LNCaP clone FGC (cell line): ENCODE data around the gene MUC22.
"Not testable (repeated sequence)": the region's sequence is repeated elsewhere in the genome, so short reads cannot be mapped to it uniquely, and the experiment has no call there.

Experiments used
- DNase-seq: peaks from one replicate; pipeline ENCODE4 v3.0.0-alpha.2; 2011; ENCODE audit warnings: low read depth
- H3K4me3 ChIP-seq: 2 replicates; pipeline ENCODE4 v1.5.1; 2011; ENCODE audit warnings: mild to moderate bottlenecking, low read depth, low read length, control low read depth
- TF ChIP-seq, protein P1 (sequence below): IDR thresholded peaks from 2 replicates; pipeline ENCODE4 v1.5.1; 2012; ENCODE audit warnings: mild to moderate bottlenecking; ENCODE audit not compliant: control insufficient read depth, insufficient read depth; ENCODE audit errors: extremely low read depth

The MUC22 gene

DNA sequence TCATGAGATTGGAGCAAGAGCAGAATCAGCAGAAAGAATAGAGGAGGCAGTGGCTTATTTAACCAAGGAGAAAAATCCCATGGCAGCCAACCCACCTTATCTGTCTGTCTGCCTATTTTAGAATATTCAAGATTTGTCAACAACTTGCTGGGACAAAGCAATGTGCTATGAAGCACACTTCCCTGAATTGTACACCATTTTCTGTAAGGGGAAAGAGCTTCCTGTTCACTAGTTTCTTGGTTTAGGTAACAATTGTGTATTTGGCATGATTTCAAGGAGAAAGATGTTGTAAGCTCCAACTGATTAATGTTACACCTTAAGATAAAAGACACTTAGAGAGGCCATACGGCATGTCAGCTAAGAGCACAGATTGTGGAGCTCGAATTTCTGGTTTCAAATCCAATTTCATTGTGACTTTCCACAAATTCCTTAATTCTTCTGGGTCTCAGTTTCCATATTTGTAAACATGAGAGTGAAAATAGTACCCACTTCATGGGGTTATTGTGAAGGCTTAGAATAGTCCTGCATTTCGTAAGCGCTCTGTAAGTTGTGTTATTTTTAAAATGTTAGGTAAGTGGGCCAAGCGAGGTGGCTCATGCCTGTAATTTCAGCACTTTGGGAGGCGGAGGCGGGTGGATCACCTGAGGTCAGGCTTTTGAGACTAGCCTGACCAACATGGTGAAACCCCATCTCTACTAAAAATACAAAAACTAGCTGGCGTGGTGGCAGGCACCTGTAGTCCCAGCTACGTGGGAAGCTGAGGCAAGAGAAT is 4.8 kb upstream of the MUC22 start:
- no peak for DNase-seq
- TF ChIP-seq, protein P1, sequence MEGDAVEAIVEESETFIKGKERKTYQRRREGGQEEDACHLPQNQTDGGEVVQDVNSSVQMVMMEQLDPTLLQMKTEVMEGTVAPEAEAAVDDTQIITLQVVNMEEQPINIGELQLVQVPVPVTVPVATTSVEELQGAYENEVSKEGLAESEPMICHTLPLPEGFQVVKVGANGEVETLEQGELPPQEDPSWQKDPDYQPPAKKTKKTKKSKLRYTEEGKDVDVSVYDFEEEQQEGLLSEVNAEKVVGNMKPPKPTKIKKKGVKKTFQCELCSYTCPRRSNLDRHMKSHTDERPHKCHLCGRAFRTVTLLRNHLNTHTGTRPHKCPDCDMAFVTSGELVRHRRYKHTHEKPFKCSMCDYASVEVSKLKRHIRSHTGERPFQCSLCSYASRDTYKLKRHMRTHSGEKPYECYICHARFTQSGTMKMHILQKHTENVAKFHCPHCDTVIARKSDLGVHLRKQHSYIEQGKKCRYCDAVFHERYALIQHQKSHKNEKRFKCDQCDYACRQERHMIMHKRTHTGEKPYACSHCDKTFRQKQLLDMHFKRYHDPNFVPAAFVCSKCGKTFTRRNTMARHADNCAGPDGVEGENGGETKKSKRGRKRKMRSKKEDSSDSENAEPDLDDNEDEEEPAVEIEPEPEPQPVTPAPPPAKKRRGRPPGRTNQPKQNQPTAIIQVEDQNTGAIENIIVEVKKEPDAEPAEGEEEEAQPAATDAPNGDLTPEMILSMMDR: no peak
- H3K4me3 ChIP-seq: no peak overlapping the region

DNA sequence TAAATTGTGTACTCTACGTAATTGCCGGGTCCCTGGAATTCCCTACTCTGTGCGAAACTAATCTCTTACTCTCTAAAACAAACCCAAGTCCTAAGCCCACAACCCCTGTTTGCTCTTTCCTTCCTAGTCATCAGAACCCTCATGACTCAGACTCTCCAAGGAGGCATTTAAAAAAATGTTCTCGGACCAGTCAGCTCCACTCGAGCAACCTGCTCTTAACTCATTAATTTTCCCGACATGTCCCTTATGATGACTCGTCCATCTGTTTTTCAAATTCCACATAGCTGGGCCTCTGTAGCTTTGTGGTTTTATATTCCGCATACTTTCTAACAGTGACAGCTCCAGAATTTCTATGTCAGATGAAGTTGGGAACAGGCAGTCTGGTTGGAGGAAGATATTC is 2.6 kb upstream of the MUC22 start:
- H3K4me3 ChIP-seq: no peak overlapping the region
- no peak for DNase-seq
- TF ChIP-seq, protein P1: no peak

DNA sequence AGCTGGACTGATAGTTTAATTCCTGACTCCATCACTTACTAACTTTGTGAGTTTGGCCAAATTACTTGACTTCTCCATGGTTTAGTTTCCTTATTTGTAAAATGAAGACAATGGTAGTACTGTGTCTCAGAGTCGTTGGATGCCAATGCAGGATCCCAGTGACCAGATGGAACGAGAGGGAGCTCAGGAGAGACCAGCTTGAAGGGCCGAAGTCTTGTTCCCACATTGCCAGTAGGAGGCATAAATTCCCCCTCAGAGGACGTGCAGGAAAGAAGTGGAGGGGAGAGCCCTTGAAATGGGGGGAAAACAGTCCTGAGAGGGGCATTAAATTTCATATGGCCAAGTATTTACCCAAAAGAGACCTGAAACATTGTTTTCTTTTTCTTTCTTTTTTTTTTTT is 2.1 kb upstream of the MUC22 start:
- DNase-seq: no peak
- TF ChIP-seq, protein P1: no peak
- no peak overlapping the region for H3K4me3 ChIP-seq

DNA sequence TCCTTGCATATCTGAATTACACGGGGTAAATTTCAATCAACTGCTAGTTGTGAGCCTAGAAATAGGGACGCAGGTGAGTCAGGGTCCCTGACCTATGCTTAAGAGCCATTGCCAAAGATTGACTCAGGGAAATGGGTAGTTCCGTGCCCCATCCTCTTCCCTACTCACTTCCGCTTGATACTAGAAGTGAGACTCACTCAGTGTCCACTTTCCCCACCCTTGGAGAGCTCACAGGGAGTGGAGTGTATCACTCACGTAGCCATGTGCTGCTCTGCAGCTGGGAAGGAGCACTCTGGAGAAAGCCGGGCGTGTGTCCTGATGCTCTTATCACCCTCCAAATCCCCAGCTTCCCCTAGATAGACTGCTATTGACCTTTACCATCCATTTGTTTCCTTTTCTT is 543 bp upstream of the MUC22 start:
- no peak overlapping the region for H3K4me3 ChIP-seq
- TF ChIP-seq, protein P1: no peak
- DNase-seq: no peak

DNA sequence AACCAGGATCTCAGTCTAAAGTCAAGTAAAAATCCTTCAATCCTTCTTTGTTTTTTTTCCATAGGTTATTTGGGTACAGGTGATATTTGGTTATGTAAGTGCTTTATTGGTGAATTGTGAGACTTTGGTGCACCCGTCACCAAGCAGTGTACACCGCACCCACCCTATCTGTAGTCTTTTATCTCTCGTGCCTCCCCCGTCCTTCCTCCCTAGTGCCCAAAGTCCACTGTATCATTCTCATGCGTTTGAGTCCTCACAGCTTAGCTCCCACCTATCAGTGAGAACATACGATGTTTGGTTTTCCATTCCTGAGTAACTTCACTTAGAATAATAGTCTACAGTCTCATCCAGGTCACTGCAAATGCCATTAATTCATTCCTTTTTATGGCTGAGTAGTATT is 879 bp downstream of the MUC22 start:
- TF ChIP-seq, protein P1: no peak

DNA sequence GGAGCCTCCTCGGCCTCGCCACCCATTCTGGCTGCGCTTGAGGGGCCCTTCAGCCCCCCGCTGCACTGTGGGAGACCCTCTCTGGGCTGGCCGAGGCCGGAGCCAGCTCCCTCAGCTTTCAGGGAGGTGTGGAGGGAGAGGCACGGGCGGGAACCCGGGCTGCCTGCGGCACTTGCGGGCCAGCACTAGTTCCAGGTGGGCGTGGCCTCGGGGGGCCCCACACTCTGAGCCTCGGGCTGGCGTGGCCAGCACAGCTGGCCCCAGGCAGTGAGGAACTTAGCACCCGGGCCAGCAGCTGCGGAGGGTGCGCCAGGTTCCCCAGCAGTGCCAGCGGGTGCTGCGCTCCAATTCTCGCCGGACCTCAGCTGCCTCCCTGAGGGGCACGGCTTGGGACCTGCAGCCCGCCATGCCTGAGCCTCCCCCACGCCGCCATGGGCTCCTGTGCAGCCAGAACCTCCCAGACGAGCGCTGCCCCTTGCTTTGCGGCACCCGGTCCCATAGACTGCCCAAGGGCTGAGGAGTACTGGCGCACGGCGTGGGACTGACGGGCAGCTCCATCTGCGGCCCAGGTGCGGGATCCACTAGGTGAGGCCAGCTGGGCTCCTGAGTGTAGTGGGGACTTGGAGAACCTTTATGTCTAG is 6.5 kb downstream of the MUC22 start:
- no peak for DNase-seq
- no peak overlapping the region for H3K4me3 ChIP-seq
- TF ChIP-seq, protein P1: no peak

More for the DNA sequence above, 879 bp downstream of the MUC22 start:
- no peak for DNase-seq
- H3K4me3 ChIP-seq: no peak overlapping the region

DNA sequence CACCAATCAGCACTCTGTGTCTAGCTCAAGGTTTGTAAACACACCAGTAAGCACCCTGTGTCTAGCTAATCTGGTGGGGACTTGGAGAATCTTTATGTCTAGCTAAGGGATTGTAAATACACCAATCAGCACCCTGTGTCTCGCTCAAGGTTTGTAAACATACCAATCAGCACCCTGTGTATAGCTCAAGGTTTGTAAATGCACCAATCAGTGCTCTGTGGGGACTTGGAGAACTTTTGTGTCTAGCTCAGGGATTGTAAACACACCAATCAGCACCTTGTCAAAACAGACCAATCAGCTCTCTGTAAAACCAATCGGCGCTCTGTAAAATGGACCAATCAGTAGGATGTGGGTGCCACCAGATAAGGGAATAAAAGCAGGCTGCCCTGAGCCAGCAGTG is 7.2 kb downstream of the MUC22 start:
- not testable (repeated sequence) for H3K4me3 ChIP-seq, DNase-seq
